IgD-negative memory B cell (primary cell): ENCODE results near the gene NXPH2. TPM values are rescaled to one million over a fixed set of nuclear protein-coding genes. Genes with fewer than 3 reads are reported as not detected.

Source experiments
- H3K27ac Mint-ChIP-seq, 3 donors: one replicate each; pipeline ENCODE4 v1.8.0; 2020 to 2022; ENCODE audit warnings: mild to moderate bottlenecking in 3 of 3, mixed read lengths in 3 of 3, moderate library complexity in 1 of 3
- H3K27me3 Mint-ChIP-seq: one replicate; pipeline ENCODE4 v1.8.0; 2021; ENCODE audit warnings: mixed read lengths
- H3K36me3 Mint-ChIP-seq: one replicate; pipeline ENCODE4 v1.8.0; 2020; ENCODE audit warnings: mild to moderate bottlenecking, mixed read lengths
- H3K4me1 Mint-ChIP-seq, 3 donors: one replicate each; pipeline ENCODE4 v1.8.0; 2020 to 2022; ENCODE audit warnings: mixed read lengths in 3 of 3, mild to moderate bottlenecking in 1 of 3
- H3K4me3 Mint-ChIP-seq, 4 donors: one replicate each; pipeline ENCODE4 v1.8.0; 2020 to 2022; ENCODE audit warnings: mild to moderate bottlenecking in 4 of 4, mixed read lengths in 4 of 4, moderate library complexity in 3 of 4
- H3K9me3 Mint-ChIP-seq, 3 donors: one replicate each; pipeline ENCODE4 v1.8.0; 2020 to 2021; ENCODE audit warnings: mixed read lengths in 3 of 3, mild to moderate bottlenecking in 1 of 3
- polyA plus RNA-seq: library from polyadenylated mRNA; unstranded; fragments of 300-500 nt; fragmentation: Illumina TruSeq; gene quantifications from one replicate; pipeline ENCODE4 v1.2.3, GENCODE V29; 2021

The NXPH2 gene
- polyA plus RNA-seq, 1 donor from 2014 or later: not detected

DNA sequence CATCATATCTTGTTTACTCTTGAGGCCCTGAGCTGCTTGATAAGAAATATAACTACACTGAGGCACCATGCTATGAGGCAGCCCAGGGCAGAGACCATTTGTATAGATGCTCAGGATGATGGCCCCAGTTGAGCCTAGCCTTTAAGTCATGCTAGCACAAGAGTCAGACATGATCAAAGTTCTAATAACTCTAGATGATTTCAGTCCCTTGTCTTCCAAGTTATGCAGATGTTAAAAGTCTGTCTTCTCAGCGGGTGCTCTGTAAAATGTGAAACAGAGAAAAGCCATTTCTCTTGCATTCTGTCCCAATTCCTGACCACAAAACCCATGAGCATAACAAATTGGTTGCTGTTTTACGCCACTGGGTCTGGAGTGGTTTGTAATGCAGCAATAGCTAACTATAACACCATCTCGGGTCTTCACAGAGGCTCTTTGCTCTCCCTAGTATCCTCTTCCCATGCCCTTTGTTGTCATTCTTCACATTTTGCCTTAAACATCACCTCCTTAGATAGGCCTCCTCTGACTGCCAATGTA is 49.6 kb downstream of the NXPH2 start:
- Mint-ChIP-seq H3K27ac (no peak overlapping the region), H3K9me3 (peaks cover 3 to 13% (median 7%) of the 10 kb centered on the region in 3 donors), H3K4me3 (no peak overlapping the region), H3K4me1 (no peaks in the 10 kb centered on the region), H3K27me3 (peaks cover 6% of the 10 kb centered on the region), H3K36me3 (peaks cover 2% of the 10 kb centered on the region)

DNA sequence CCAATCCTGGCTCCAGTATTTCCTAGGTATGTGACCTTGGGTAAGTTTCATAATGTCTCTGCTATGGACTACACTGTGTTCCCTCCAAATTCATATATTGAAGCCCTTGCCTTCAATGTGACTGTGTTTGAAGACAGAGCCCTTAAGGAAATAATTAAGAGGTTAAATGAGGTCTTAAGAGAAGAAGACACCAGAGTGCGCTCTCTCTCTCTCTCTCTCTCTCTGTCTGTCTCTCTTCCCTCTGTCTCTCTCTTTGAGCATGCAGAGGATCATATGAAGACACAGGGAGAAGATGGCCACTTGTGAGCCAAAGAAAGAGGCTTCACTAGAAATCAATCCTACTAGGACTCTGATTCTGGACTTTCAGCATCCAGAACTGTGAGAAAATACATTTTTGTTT is 52.2 kb downstream of the NXPH2 start:
- H3K27ac Mint-ChIP-seq: no peak overlapping the region
- peaks cover 6% of the 10 kb centered on the region for H3K27me3 Mint-ChIP-seq
- no peaks in the 10 kb centered on the region for H3K4me1 Mint-ChIP-seq
- peaks cover 2% of the 10 kb centered on the region for H3K36me3 Mint-ChIP-seq
- H3K9me3 Mint-ChIP-seq: no peaks in the 10 kb centered on the region
- H3K4me3 Mint-ChIP-seq: no peak overlapping the region

DNA sequence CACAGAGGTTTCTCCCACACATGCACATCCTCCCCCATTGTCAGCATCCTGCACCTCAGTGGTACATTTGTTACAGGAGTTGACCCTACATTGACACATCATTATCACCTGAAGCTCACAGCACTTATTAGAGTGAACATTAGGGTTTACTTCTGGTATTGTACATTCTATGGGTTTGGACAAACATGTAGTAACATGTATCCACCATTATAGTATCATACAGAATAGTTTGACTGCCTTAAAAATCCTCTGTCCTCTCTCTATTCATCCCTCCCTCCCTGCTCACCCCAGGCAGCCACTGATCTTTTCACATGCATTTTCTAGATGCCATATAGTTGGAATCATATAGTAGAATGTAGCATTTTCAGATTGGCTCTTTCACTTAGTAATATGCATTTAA is 53.5 kb downstream of the NXPH2 start:
- Mint-ChIP-seq H3K4me3 (no peak overlapping the region), H3K36me3 (peaks cover 2% of the 10 kb centered on the region), H3K4me1 (no peaks in the 10 kb centered on the region), H3K27me3 (peaks cover 6% of the 10 kb centered on the region), H3K9me3 (no peaks in the 10 kb centered on the region), H3K27ac (no peak overlapping the region)

DNA sequence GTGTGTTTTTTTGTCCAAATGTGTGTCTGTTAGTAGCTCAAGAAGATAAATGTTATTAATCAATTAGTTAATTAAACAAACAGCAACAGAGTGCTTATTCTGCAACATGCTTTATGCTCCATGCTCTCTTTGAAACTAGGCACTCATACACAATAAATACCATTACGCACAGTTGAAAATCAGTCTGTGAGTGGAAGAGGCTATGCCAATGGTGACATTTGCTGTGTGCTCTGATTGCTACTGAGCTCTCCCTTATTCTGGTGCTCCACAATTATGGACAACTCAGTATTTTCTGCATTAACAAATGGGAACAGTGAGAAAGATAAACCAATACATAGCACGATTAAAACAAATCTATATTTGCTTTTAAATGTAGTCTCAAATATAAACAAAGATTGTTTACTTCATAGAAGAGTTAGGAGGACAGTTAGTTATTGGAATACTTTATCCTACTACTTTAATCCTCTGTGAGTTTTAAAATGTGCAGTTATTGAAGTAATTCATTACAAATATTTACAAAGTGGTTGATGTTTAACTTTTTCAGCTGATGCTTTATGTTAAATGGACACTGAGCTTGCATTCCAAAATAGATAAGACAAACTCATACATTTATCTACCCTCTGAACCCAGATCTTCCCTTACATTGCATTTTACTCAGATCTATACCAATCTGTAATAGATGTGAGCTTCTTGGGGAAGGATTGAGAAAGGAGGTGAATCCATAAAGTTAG is 55.3 kb downstream of the NXPH2 start:
- Mint-ChIP-seq H3K27ac (no peak overlapping the region), H3K9me3 (no peaks in the 10 kb centered on the region), H3K36me3 (peaks cover 2% of the 10 kb centered on the region), H3K4me1 (no peaks in the 10 kb centered on the region), H3K27me3 (peaks cover 2% of the 10 kb centered on the region), H3K4me3 (no peak overlapping the region)

DNA sequence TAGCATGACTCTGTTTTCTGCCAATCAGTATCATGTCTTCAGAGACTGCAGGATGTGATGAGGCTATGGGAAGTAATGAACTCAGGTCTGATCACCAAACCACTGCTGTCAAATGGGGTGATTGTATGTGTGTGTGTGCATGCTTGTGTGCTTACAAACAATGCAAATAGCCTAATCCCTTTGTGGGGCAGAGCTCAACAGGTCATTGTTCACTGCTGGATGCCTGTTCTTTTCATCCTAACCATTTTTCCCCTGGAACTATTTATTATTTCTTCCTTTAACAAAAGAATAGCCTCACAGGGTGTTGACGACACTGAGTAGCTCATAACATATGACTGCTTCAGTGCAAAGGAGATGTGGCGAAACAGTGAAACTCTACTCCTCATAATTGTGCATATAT is 55.9 kb downstream of the NXPH2 start:
- no peaks in the 10 kb centered on the region for H3K9me3 Mint-ChIP-seq
- no peaks in the 10 kb centered on the region for H3K4me1 Mint-ChIP-seq
- H3K36me3 Mint-ChIP-seq: no peaks in the 10 kb centered on the region
- H3K4me3 Mint-ChIP-seq: no peak overlapping the region
- no peak overlapping the region for H3K27ac Mint-ChIP-seq
- peaks cover 2% of the 10 kb centered on the region for H3K27me3 Mint-ChIP-seq

DNA sequence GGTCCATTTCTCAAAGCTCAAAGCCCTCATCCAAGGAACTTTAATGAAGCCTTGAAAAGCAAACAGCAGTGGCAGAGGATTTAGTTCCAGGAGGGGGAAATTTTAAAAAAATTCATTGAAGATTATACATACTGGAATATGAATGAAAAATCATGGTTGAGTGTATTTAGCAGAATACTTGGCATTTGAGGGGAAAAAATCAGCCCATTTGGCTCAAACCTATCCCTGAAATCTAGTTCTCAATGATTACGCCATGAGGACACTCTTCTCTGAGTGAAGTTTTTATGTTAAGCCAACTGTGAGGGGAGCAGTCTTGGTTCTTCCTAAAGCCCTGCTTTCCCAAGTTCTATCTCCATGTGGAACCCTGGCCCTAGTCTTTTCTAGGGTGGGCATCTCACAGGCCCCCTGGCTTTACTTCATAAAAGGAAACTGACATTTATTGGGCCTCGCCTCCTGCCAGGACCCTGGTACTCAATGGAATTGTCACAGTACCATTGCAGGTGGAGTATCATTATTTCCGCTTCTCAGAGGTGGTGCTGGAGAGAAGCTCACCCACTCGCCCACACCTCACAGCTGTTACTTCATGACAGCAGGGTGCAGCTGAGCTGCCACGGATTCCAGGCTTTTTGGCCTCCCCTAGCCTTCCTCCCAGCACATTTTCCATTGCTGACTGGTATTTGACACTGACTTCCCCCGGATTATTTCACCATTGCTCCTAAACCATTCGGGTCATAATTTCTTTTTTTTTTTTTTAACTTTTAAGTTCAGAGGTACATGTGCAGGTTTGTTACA is 56.8 kb downstream of the NXPH2 start:
- Mint-ChIP-seq H3K4me3 (no peak overlapping the region), H3K4me1 (no peaks in the 10 kb centered on the region), H3K36me3 (no peaks in the 10 kb centered on the region), H3K27me3 (peaks cover 5% of the 10 kb centered on the region), H3K9me3 (no peaks in the 10 kb centered on the region), H3K27ac (no peak overlapping the region)

DNA sequence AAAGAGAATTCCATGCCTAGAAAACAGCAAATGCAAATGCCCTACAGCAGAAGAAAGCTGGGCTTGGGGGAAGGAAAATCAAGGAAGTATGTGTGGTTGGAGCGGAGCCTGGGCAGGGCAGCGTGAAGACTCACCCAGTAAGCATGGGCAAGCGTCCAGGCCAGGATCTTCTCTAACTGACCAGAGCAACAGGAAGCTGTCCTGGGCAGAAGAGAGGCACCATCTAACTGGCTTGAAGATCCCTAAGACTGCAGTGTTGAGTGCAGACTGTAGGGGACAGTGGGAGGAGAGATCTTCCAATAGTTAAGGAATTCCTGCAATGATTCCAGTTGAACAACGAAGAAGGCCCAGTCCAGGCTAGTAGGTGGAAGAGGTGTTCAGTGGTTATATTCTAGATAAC is 57.9 kb downstream of the NXPH2 start:
- Mint-ChIP-seq H3K4me3 (no peak overlapping the region), H3K27me3 (peaks cover 7% of the 10 kb centered on the region)

DNA sequence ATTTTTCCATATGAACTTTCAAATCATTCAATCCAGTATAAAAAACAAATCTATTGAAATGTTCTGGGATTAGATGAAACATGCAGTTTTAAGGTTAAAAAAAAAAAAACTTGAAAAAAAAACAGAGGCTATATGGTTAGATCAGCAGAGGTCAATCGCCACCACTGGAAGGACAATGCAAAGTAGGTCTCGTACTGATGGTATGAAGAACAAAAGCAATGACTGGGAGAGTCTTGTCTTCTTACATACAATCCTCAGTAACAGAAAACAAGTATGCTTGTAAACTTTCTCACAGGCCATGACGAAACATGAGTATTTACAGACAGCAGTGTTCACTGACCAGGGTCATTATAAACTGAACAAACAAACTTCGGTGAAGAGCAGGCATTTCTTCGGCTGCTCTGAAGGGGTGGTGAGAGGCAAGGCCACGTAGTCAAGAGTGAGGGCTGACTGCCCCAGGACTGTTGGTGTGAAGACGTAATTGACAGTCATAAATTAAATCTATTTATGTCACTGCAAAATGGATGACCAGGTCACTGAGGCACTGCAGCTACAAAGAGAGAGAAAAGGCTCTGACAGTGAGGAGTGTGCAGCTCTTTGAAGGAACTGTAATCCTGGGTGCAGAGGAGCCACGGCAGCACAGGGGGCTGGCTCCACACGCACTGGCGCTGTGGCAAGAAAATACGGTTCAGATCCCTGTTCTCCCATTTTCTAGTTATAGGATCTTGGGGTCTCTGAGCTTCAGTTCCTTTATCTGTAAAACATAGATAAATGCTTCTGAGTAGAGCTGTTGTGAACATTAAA is 60.0 kb downstream of the NXPH2 start:
- H3K9me3 Mint-ChIP-seq: no peaks in the 10 kb centered on the region
- H3K36me3 Mint-ChIP-seq: no peaks in the 10 kb centered on the region
- no peak overlapping the region for H3K4me3 Mint-ChIP-seq
- H3K27ac Mint-ChIP-seq: no peak overlapping the region
- H3K4me1 Mint-ChIP-seq: no peaks in the 10 kb centered on the region
- peaks cover 5% of the 10 kb centered on the region for H3K27me3 Mint-ChIP-seq

More for the DNA sequence above, 57.9 kb downstream of the NXPH2 start:
- H3K9me3 Mint-ChIP-seq: no peaks in the 10 kb centered on the region
- H3K36me3 Mint-ChIP-seq: no peaks in the 10 kb centered on the region
- no peaks in the 10 kb centered on the region for H3K4me1 Mint-ChIP-seq
- no peak overlapping the region for H3K27ac Mint-ChIP-seq

DNA sequence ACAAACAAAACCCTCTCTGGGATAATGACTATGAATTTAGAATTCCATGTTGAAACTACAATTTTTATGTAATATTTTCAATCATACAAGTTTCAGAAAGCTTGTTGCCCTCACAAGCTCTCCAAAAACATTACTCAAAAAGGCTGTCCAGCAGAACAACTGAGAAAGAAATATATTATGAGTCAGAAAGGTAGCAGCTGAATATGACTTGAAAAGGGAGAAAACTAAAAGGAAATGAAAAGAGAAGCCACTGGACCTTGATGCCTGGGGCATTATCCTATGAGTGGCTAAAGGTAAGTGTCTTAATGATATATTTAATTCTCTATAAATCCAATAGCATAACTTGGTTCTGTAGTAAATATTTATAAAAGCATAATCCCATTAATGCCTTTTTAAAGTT is 61.8 kb downstream of the NXPH2 start:
- H3K27ac Mint-ChIP-seq: no peak overlapping the region
- no peak overlapping the region for H3K4me3 Mint-ChIP-seq
- H3K4me1 Mint-ChIP-seq: no peaks in the 10 kb centered on the region
- no peaks in the 10 kb centered on the region for H3K9me3 Mint-ChIP-seq
- peaks cover 5% of the 10 kb centered on the region for H3K27me3 Mint-ChIP-seq
- no peaks in the 10 kb centered on the region for H3K36me3 Mint-ChIP-seq

DNA sequence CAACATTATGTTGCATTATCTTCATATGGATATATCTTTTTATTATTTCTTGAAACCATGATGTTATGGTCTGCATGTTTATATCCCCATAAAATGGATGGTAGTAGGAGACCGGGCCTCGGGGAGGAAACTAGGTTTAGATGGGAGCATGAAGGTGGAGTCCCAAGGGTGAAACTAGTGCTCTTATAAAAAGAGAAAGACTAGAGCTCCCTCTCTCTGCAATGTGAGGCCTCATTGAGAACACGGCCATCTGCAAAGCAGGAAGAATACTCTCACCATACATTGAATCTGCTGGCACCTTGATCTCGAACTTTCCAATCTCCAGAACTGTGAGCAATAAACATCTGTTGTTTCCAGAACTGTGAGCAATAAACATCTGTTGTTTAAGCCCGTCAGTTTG is 64.0 kb downstream of the NXPH2 start:
- H3K9me3 Mint-ChIP-seq: peaks cover 0 to 2% (median 0%) of the 10 kb centered on the region in 3 donors
- H3K36me3 Mint-ChIP-seq: no peaks in the 10 kb centered on the region
- H3K27ac Mint-ChIP-seq: no peak overlapping the region
- no peak overlapping the region for H3K4me3 Mint-ChIP-seq
- H3K4me1 Mint-ChIP-seq: no peaks in the 10 kb centered on the region
- H3K27me3 Mint-ChIP-seq: peaks cover 11% of the 10 kb centered on the region

DNA sequence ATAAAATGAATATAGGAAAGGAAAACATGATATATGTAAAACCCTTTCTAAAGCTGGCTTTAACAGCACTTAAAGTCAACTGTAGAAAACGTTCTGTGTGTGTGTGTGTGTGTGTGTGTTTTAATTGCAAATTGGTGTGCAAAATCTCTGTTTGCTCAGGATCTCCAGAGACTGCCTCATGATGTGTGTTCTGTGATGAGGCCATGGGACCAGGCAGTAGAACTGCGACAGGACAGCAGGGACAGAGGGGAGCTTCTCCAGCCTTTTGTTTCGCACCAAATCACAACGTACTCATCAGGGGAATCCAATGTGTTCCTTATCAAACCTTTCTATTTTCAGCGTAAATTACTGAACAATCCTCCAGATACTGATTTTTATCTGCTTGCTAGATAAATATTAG is 66.7 kb downstream of the NXPH2 start:
- Mint-ChIP-seq H3K36me3 (no peaks in the 10 kb centered on the region), H3K9me3 (peaks cover 0 to 3% (median 0%) of the 10 kb centered on the region in 3 donors), H3K4me3 (no peak overlapping the region), H3K4me1 (no peaks in the 10 kb centered on the region), H3K27ac (no peak overlapping the region), H3K27me3 (peaks cover 13% of the 10 kb centered on the region)

DNA sequence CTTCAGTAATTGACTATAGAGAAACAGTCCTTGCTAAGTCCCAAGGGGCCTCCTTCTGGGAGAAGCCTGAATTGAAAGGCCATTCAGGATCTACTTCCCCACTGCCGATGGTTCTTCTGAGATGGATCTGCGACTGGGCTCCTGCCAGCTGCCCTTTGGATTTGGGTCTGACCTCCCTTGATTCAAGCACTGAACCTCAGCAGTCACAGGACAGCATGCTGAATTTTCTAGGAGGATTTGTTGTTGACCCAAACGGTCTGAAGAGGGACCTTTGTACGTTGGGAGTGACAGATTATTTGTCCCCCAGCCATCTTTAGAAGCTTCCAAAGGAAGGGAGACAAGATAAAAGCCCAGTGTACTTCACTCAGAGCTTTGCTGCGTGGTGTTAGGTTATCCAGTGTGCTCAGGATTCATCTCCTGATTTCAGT is 67.1 kb downstream of the NXPH2 start:
- peaks cover 0 to 3% (median 0%) of the 10 kb centered on the region in 3 donors for H3K9me3 Mint-ChIP-seq
- no peaks in the 10 kb centered on the region for H3K36me3 Mint-ChIP-seq
- H3K4me1 Mint-ChIP-seq: no peaks in the 10 kb centered on the region
- peaks cover 13% of the 10 kb centered on the region for H3K27me3 Mint-ChIP-seq
- H3K27ac Mint-ChIP-seq: no peak overlapping the region
- no peak overlapping the region for H3K4me3 Mint-ChIP-seq

DNA sequence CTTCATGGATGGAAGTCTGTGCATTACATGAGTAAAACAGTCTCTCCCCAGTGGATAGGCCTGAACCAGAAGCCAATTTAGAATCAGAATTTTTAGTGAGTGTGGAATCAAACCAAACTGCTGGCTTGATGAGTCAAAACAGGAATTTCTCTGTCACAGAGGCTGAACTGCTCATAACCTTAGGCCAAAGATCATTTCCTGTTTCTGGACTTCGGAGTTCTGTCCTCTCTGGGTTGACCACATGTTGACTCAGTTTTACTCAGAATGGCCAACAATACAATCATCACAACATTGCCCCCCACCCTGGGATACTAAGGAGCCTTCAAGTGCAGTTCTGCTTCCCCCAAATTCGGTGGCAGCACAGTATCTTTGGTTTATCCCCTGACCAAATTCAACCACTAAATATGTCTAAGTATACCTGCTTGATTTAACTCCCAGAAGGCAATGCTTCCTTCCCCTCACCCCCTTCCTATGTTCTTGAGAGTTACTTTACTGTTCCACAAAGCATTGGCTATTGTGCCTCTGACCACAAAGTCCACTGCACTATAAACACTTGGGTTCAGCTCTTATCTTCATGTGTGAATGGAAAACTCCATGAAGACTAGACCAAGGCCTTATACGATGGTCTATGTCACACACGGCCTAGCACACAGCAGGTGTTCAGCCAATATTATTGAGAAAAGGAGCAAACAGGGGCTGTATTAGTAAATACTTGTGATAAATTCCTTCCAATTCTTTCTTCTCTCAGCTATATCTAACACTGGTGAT is 67.8 kb downstream of the NXPH2 start:
- H3K36me3 Mint-ChIP-seq: no peaks in the 10 kb centered on the region
- no peak overlapping the region for H3K4me3 Mint-ChIP-seq
- H3K4me1 Mint-ChIP-seq: no peaks in the 10 kb centered on the region
- peaks cover 0 to 3% (median 0%) of the 10 kb centered on the region in 3 donors for H3K9me3 Mint-ChIP-seq
- H3K27me3 Mint-ChIP-seq: peaks cover 13% of the 10 kb centered on the region
- H3K27ac Mint-ChIP-seq: no peak overlapping the region

DNA sequence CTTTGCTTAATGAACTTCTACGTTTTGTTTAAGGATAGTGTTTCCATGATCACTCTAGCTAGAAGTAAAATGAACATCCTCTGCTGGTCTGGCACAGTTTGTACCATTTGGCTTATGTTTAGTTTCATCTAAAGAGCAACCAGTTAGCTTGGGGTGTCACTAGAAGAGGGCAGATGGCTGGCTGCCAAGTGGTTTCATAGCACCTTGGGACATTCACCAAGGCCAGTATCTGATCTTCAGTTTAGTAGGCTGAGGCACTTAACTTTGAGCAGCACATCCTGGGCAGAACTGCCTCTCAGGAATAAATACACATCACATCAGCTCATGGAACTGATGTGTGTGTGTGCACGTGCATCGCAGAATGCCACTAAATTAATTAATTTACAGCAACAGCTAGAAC is 68.4 kb downstream of the NXPH2 start:
- Mint-ChIP-seq H3K27me3 (peaks cover 11% of the 10 kb centered on the region), H3K27ac (no peak overlapping the region), H3K36me3 (no peaks in the 10 kb centered on the region), H3K9me3 (peaks cover 0 to 3% (median 0%) of the 10 kb centered on the region in 3 donors), H3K4me3 (no peak overlapping the region), H3K4me1 (no peaks in the 10 kb centered on the region)
